IMR-90 (cell line): Measurements from ENCODE around the gene GPRIN3. TPM values are rescaled to one million over a fixed set of nuclear protein-coding genes. Genes with fewer than 3 reads are reported as not detected.

Source experiments
- ATAC-seq: fragments of 200-7000 bp; cut with Tn5 transposase; 2 replicates; pipeline ENCODE4 v1.9.1; 2020; ENCODE audit warnings: low read depth, mild to moderate bottlenecking, moderate library complexity
- BruUV-seq: library from RNA; stranded (reverse); fragments of 400-500 nt; replicated peaks from 2 replicates; lab custom pipeline; 2021; lab: Mats Ljungman, UMichigan
- CTCF ChIA-PET: fragments of 300-600 bp; formaldehyde crosslinking; extraction: SDS; loops from one replicate; lab custom pipeline; 2021; ENCODE audit warnings: antibody characterized with exemption; lab: Yijun Ruan, JAX
- POLR2A ChIA-PET: fragments of 300-600 bp; sonication (Branson Sonifier 250); formaldehyde crosslinking; loops from one replicate; lab custom pipeline; 2022; ENCODE audit warnings: antibody characterized with exemption; ENCODE audit not compliant: unreplicated experiment; lab: Charles Lee
- DNase-seq: peaks from one replicate; pipeline ENCODE4 v3.0.0; 2013
- H2AFZ ChIP-seq: replicated peaks from 2 replicates; pipeline ENCODE3; 2013; ENCODE audit warnings: low read length, mild to moderate bottlenecking; ENCODE audit not compliant: poor library complexity
- H2AK5ac ChIP-seq: 2 replicates; pipeline ENCODE4 v1.6.1; 2013; ENCODE audit warnings: low read depth, low read length, inconsistent platforms
- H2AK9ac ChIP-seq: replicated peaks from 2 replicates; pipeline ENCODE3; 2013; ENCODE audit warnings: mild to moderate bottlenecking, low read depth, low read length, moderate library complexity; ENCODE audit not compliant: poor library complexity
- H2BK120ac ChIP-seq: 2 replicates; pipeline ENCODE4 v1.6.1; 2013; ENCODE audit warnings: low read depth, low read length, inconsistent platforms
- H2BK15ac ChIP-seq: 3 replicates; pipeline ENCODE4 v1.6.1; 2013; ENCODE audit warnings: low read depth, low read length, inconsistent platforms
- H2BK20ac ChIP-seq: 2 replicates; pipeline ENCODE4 v1.6.1; 2013; ENCODE audit warnings: low read depth, mild to moderate bottlenecking, inconsistent platforms, low read length, moderate library complexity
- H2BK5ac ChIP-seq: 2 replicates; pipeline ENCODE4 v1.6.1; 2013; ENCODE audit warnings: mild to moderate bottlenecking, low read depth, low read length, inconsistent platforms; ENCODE audit not compliant: poor library complexity, severe bottlenecking
- H3K14ac ChIP-seq: replicated peaks from 2 replicates; pipeline ENCODE4 v1.6.1; 2013; ENCODE audit warnings: low read depth, low read length, inconsistent platforms
- H3K18ac ChIP-seq: 2 replicates; pipeline ENCODE4 v1.6.1; 2013; ENCODE audit warnings: low read depth, low read length, control low read depth
- H3K23ac ChIP-seq: 2 replicates; pipeline ENCODE4 v1.6.1; 2013; ENCODE audit warnings: low read depth, low read length, inconsistent platforms
- H3K27ac ChIP-seq: 2 replicates; pipeline ENCODE4 v1.5.1; 2013; ENCODE audit warnings: mild to moderate bottlenecking, control low read depth, low read length; ENCODE audit not compliant: insufficient read depth
- H3K27me3 ChIP-seq: 2 replicates; pipeline ENCODE4 v1.6.1; 2013; ENCODE audit warnings: low read length; ENCODE audit not compliant: control insufficient read depth, insufficient read depth
- H3K36me3 ChIP-seq: 2 replicates; pipeline ENCODE4 v1.6.1; 2013; ENCODE audit warnings: low read length, mixed read lengths; ENCODE audit not compliant: control insufficient read depth, insufficient read depth
- H3K4ac ChIP-seq: 2 replicates; pipeline ENCODE4 v1.6.1; 2013; ENCODE audit warnings: low read depth, low read length, inconsistent platforms
- H3K4me1 ChIP-seq: 2 replicates; pipeline ENCODE4 v1.6.1; 2013; ENCODE audit warnings: low read length, mixed read lengths; ENCODE audit not compliant: control insufficient read depth, insufficient read depth
- H3K4me2 ChIP-seq: 2 replicates; pipeline ENCODE4 v1.6.1; 2013; ENCODE audit warnings: low read depth, mild to moderate bottlenecking, control low read depth, low read length, moderate library complexity
- H3K4me3 ChIP-seq: 2 replicates; pipeline ENCODE4 v1.5.1; 2013; ENCODE audit warnings: low read depth, mild to moderate bottlenecking, control low read depth, low read length, moderate library complexity; ENCODE audit not compliant: insufficient read depth
- H3K56ac ChIP-seq: 2 replicates; pipeline ENCODE4 v1.6.1; 2013; ENCODE audit warnings: low read length, inconsistent platforms; ENCODE audit not compliant: insufficient read depth; ENCODE audit errors: extremely low read depth
- H3K79me1 ChIP-seq, 2 experiments: 2 replicates each; pipeline ENCODE4 v1.6.1; 2013; ENCODE audit warnings: low read length in 2 of 2, inconsistent platforms in 1 of 2, low read depth in 1 of 2
- H3K9ac ChIP-seq: 2 replicates; pipeline ENCODE4 v1.6.1; 2013; ENCODE audit warnings: low read depth, low read length, control low read depth
- H3K9me1 ChIP-seq: 2 replicates; pipeline ENCODE4 v1.6.1; 2013; ENCODE audit warnings: low read length, inconsistent platforms; ENCODE audit not compliant: insufficient read depth
- H3K9me3 ChIP-seq: 2 replicates; pipeline ENCODE4 v1.6.1; 2013; ENCODE audit warnings: low read length; ENCODE audit not compliant: control insufficient read depth, insufficient read depth
- H4K20me1 ChIP-seq: 2 replicates; pipeline ENCODE4 v1.6.1; 2013; ENCODE audit warnings: low read length, inconsistent platforms; ENCODE audit not compliant: insufficient read depth
- H4K5ac ChIP-seq: 2 replicates; pipeline ENCODE4 v1.6.1; 2013; ENCODE audit warnings: mild to moderate bottlenecking, low read depth, low read length, control low read depth
- H4K8ac ChIP-seq, 2 experiments: 2 replicates each; pipeline ENCODE4 v1.6.1; 2013; ENCODE audit warnings: low read depth in 2 of 2, low read length in 2 of 2, control low read depth in 1 of 2, inconsistent platforms in 1 of 2
- H4K91ac ChIP-seq: 2 replicates; pipeline ENCODE4 v1.6.1; 2013; ENCODE audit warnings: low read depth, low read length, inconsistent platforms; ENCODE audit not compliant: insufficient read depth
- RFX5 ChIP-seq: IDR thresholded peaks from 2 replicates; pipeline ENCODE4 v1.8.0; 2012; ENCODE audit warnings: low read depth, mild to moderate bottlenecking, low read length, moderate library complexity
- WGBS, 2 experiments: methylation state at CpG; one replicate each; pipeline versions ENCODE4 v1.1.5 to v1.1.7; 2013; ENCODE audit warnings: missing lambda C conversion rate in 2 of 2; ENCODE audit not compliant: insufficient read length in 1 of 2; ENCODE audit errors: extremely low coverage in 2 of 2; 5-methylcytosine and 5-hydroxymethylcytosine counted together
- dilution Hi-C: fragments of 300-500 bp; cut with HindIII; formaldehyde crosslinking; loops from one replicate; pipeline ENCODE4 v1.14.3; 2018; ENCODE audit warnings: low sequenced_read_pairs; ENCODE audit not compliant: unreplicated experiment
- in situ Hi-C: fragments of 300-500 bp; cut with MboI; formaldehyde crosslinking; loops from 3 replicates; pipeline ENCODE4 v1.14.3; 2019; ENCODE audit warnings: low sequenced_read_pairs, inconsistent platforms, mixed read lengths
- intact Hi-C: fragments of 100-400 bp; cut with micrococcal nuclease; formaldehyde crosslinking; loops from 2 replicates; pipeline ENCODE4 v1.10.0; 2022
- polyA plus RNA-seq, 3 experiments: library from polyadenylated mRNA; depleted of rRNA; stranded (reverse); fragments of >200 nt; gene quantifications; 2 replicates each; pipeline ENCODE4 v1.2.3, GENCODE V29; 2012; ENCODE audit warnings: low replicate concordance in 1 of 3
- total RNA-seq: library from RNA; depleted of rRNA; stranded (reverse); fragments of >200 nt; gene quantifications from 2 replicates; pipeline ENCODE4 v1.2.3, GENCODE V29; 2012
- TF ChIP-seq, protein P1 (sequence below): fragments of 150-350 bp; IDR thresholded peaks from 2 replicates; pipeline ENCODE4 v1.6.1; 2017; ENCODE audit warnings: mild to moderate bottlenecking, antibody characterized with exemption, low read length, low read depth

Gene GPRIN3
- total and polyA plus RNA-seq, 2 of the 4 experiments (the other 2 are of a cell fraction) = under 0.01 TPM; not detected in 1

DNA sequence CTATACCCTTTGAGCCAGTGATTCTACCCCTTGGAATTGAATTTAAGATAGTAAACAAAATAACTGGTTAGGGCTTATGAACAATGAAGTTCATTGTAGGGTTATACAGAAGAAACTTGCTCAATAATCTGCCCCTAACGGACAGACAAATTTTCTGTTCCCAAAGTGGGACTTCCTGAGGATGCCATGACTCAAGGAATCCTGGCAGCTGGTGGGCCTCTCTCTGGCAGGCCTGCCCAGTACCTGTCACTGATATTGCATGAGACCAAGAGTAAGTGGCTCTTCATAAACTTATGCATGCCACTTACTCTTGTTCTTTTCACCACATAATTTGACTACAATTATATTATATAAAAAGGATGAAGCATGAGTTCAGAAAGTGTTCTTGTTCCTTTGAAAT, 41.5 kb downstream of the GPRIN3 start:
- no peak overlapping the region for H2BK20ac ChIP-seq
- ATAC-seq = no peak
- TF ChIP-seq RFX5 = no peak
- TF ChIP-seq, protein P1, sequence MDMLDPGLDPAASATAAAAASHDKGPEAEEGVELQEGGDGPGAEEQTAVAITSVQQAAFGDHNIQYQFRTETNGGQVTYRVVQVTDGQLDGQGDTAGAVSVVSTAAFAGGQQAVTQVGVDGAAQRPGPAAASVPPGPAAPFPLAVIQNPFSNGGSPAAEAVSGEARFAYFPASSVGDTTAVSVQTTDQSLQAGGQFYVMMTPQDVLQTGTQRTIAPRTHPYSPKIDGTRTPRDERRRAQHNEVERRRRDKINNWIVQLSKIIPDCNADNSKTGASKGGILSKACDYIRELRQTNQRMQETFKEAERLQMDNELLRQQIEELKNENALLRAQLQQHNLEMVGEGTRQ = no peak
- no peak overlapping the region for H3K14ac ChIP-seq
- H3K18ac ChIP-seq = no peak overlapping the region
- no TSS peak for BruUV-seq
- H3K4me3 ChIP-seq = no peak overlapping the region
- no peak overlapping the region for H3K56ac ChIP-seq
- no peak overlapping the region for H3K23ac ChIP-seq
- H3K4ac ChIP-seq = no peak overlapping the region
- no peaks in the 10 kb centered on the region for H3K9me1 ChIP-seq
- no peak overlapping the region for H4K5ac ChIP-seq
- in situ Hi-C loops (no loop called here), dilution Hi-C loops (no loop called here), intact Hi-C loops (no loop called here)
- no peak overlapping the region for H3K27ac ChIP-seq
- no peak overlapping the region for H2AK5ac ChIP-seq
- no peak overlapping the region for H4K91ac ChIP-seq
- no peak for DNase-seq
- no peaks in the 10 kb centered on the region for H3K27me3 ChIP-seq
- POLR2A ChIA-PET = no interaction called here
- H2AK9ac ChIP-seq = no peak overlapping the region
- no peak overlapping the region for H2BK5ac ChIP-seq
- H2AFZ ChIP-seq = no peak overlapping the region
- H3K9ac ChIP-seq = no peak overlapping the region
- H4K20me1 ChIP-seq = no peaks in the 10 kb centered on the region
- H3K79me1 ChIP-seq = no peaks in the 10 kb centered on the region
- WGBS, 2 experiments = no CpG with 5 or more reads among the region's 1 CpG
- H2BK120ac ChIP-seq = no peak overlapping the region
- CTCF ChIA-PET = no interaction called here
- H4K8ac ChIP-seq = no peak overlapping the region
- no peaks in the 10 kb centered on the region for H3K4me1 ChIP-seq
- no peak overlapping the region for H2BK15ac ChIP-seq
- H3K4me2 ChIP-seq = no peak overlapping the region
- H3K36me3 ChIP-seq = no peaks in the 10 kb centered on the region
- no peaks in the 10 kb centered on the region for H3K9me3 ChIP-seq
